ENCODE measurements around the gene LRP11. TPM values are rescaled to one million over a fixed set of nuclear protein-coding genes. Genes with fewer than 3 reads are reported as not detected.

LRP11 gene
- total RNA-seq, 3 donors from 2014 or later = 16.2 to 27.2 (median 26.1) TPM

DNA sequence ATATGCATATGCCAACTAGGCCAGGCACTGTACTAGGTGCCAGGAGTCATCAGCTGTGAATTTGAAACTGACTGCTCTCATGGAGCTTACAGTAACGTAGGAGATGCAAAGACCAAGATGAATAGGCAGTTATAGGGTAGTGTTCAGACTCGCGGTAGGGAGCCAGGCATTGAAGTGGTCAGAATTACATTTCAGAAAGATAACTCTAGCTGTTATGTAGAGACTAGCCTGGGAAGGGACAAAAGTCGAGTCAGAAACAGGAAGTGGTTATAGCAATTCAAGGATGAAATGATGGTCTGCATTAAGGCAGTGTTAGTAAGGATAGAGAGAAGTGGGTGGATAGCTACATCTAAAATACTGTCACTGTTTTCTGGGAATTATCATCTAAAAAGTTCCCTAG is 58.0 kb downstream of the LRP11 start:
- TF ChIP-seq, protein P1, sequence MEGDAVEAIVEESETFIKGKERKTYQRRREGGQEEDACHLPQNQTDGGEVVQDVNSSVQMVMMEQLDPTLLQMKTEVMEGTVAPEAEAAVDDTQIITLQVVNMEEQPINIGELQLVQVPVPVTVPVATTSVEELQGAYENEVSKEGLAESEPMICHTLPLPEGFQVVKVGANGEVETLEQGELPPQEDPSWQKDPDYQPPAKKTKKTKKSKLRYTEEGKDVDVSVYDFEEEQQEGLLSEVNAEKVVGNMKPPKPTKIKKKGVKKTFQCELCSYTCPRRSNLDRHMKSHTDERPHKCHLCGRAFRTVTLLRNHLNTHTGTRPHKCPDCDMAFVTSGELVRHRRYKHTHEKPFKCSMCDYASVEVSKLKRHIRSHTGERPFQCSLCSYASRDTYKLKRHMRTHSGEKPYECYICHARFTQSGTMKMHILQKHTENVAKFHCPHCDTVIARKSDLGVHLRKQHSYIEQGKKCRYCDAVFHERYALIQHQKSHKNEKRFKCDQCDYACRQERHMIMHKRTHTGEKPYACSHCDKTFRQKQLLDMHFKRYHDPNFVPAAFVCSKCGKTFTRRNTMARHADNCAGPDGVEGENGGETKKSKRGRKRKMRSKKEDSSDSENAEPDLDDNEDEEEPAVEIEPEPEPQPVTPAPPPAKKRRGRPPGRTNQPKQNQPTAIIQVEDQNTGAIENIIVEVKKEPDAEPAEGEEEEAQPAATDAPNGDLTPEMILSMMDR (IDR thresholded peaks at IDR 0.05) = no peak
- no peaks in the 10 kb centered on the region for H3K9me3 ChIP-seq
- no peaks in the 10 kb centered on the region for H3K36me3 ChIP-seq (ENCODE audit: low read depth)
- H3K4me3 ChIP-seq = no peak overlapping the region
- intact Hi-C loops (cut with DNase I, micrococcal nuclease) = no loop called here
- DNase-seq = no peak
- H3K4me1 ChIP-seq (ENCODE audit: low read depth) = no peaks in the 10 kb centered on the region
- no peak for ATAC-seq

DNA sequence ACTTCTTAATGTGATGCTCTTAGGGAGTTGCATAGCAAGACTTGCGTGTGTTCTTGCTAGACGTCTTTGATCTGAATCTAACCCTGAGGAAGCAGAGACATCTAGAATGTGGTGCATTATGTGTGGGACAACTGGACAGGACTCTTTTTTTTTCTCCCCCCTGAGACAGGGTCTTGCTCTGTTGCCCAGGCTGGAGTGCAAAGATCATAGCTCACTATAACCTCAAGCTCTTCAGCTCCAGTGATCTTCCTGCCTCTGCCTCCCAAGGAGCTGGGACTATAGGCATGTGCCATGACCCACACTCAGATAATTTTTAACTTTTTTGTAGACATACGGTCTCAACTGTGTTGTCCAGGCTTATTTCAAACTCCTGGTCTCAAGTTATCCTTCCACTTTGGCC is 80.6 kb downstream of the LRP11 start:
- TF ChIP-seq, protein P1 (IDR thresholded peaks at IDR 0.05) = no peak
- DNase-seq = no peak
- ATAC-seq = no peak
- Histone ChIP-seq H3K4me3 (no peak overlapping the region), H3K4me1 (ENCODE audit: low read depth) (no peaks in the 10 kb centered on the region), H3K36me3 (ENCODE audit: low read depth) (no peaks in the 10 kb centered on the region), H3K9me3 (no peaks in the 10 kb centered on the region)
- intact Hi-C loops (cut with DNase I, micrococcal nuclease) = no loop called here

DNA sequence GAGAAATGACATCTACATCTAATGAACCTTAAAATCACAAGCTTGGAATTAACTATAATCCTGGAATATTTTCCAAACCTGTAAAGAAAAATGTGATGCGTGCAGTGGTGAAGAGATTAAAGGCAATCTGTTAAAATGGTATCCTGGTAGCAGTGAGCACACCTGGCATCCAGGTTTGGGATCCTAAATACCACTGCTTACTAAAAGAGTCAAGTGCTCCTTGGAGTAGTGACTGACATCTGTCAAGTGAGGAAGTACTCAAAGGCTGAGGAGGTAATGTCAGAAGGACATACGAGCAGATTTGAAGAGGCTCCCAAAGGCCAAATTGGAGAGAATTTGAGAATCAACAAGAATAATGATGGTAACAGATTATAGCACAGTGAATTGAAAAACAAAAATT is 81.8 kb downstream of the LRP11 start:
- ATAC-seq (no peak), DNase-seq (no peak)
- Histone ChIP-seq H3K4me1 (ENCODE audit: low read depth) (no peaks in the 10 kb centered on the region), H3K9me3 (no peaks in the 10 kb centered on the region), H3K4me3 (no peak overlapping the region), H3K36me3 (ENCODE audit: low read depth) (no peaks in the 10 kb centered on the region)
- intact Hi-C loops (cut with DNase I, micrococcal nuclease) = no loop called here
- TF ChIP-seq, protein P1 (IDR thresholded peaks at IDR 0.05) = no peak

DNA sequence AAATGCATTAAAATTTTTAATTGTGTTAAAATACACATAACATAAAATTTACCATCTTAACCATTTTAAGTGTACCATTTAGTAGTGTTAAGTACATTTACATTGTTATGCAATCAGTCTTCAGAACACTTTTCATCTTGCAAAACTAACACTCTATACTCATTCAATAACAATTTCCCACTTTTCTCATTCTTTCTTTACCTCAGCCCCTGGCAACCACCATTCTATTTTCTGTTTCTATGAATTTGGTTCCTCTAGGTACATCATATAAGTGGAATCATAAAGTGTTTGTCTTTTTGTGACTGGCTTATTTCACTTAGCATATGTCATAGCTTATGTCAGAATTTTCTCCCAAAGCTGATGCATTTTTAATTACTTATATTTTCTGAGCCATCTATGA is 82.4 kb downstream of the LRP11 start:
- H3K36me3 ChIP-seq (ENCODE audit: low read depth) = no peaks in the 10 kb centered on the region
- no peak for ATAC-seq

DNA sequence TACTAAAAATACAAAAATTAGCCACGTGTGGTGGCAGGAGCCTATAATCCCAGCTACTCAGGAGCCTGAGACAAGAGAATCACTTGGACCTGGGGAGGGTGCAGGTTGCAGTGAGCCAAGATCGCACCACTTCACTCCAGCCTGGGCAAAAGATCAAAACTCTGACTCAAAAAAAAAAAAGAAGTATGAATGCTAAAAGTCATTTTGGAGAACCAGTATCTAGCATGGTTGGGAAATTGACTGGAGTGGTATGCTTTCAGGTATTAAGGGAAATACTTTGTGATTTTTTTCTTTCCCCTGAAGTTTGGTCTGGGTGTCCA is 84.6 kb downstream of the LRP11 start:
- intact Hi-C loops (cut with DNase I, micrococcal nuclease) = no loop called here
- DNase-seq (no peak), ATAC-seq (no peak)
- Histone ChIP-seq H3K4me3 (no peak overlapping the region), H3K9me3 (no peaks in the 10 kb centered on the region), H3K36me3 (ENCODE audit: low read depth) (no peaks in the 10 kb centered on the region), H3K4me1 (ENCODE audit: low read depth) (no peaks in the 10 kb centered on the region)
- TF ChIP-seq, protein P1 (IDR thresholded peaks at IDR 0.05) = no peak

More for the DNA sequence above, 82.4 kb downstream of the LRP11 start:
- no peaks in the 10 kb centered on the region for H3K9me3 ChIP-seq
- H3K4me3 ChIP-seq = no peak overlapping the region
- TF ChIP-seq, protein P1 (IDR thresholded peaks at IDR 0.05) = no peak
- H3K4me1 ChIP-seq (ENCODE audit: low read depth) = no peaks in the 10 kb centered on the region
- no peak for DNase-seq
- intact Hi-C loops (cut with DNase I, micrococcal nuclease) = no loop called here

DNA sequence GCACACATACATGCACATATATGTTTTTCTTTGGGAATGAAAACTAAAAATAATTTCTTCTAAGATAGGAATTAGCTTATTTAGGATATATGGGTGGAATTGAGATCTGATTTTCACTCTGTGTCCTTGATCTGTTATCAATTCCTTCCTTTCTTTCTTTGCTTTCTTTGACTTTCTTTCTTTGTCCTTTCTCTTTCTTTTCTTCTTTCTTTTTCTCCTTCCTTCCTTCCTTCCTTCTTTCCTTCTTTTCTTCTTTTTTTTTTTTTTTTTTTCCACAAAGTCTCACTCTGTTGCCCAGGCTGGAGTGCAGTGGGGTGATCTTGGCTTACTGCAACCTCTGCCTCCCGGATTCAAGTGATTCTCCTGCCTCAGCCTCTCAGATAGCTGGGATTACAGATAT is 86.5 kb downstream of the LRP11 start:
- Histone ChIP-seq H3K4me1 (ENCODE audit: low read depth) (no peaks in the 10 kb centered on the region), H3K4me3 (no peak overlapping the region), H3K36me3 (ENCODE audit: low read depth) (no peaks in the 10 kb centered on the region), H3K9me3 (no peaks in the 10 kb centered on the region)
- ATAC-seq (no peak), DNase-seq (no peak)
- intact Hi-C loops (cut with DNase I, micrococcal nuclease) = no loop called here
- TF ChIP-seq, protein P1 (IDR thresholded peaks at IDR 0.05) = no peak

All from mucosa of descending colon (tissue), 3 donors.